ENCODE results near the gene ACVRL1. TPM values are rescaled to one million over a fixed set of nuclear protein-coding genes. Genes with fewer than 3 reads are reported as not detected.

Gene ACVRL1
- total and polyA plus RNA-seq, 3 experiments from 2014 or later: 0.07 TPM; not detected in 2

GRCh38 chr12:51889216-51890132 is 17.8 kb upstream of the ACVRL1 start:
- Mint-ChIP-seq H3K36me3 (no peaks in the 10 kb centered on the region), H3K4me1 (peaks cover 7 to 15% (median 9%) of the 10 kb centered on the region in 3 donors), H3K27ac (peak overlapping the region in 1 of 8 donors; percentile 54), H3K4me3 (no peak overlapping the region), H3K27me3 (peaks cover 4 to 7% of the 10 kb centered on the region in 2 donors), H3K9me3 (no peaks in the 10 kb centered on the region)
- POLR2A ChIA-PET: no interaction called here
- CTCF ChIA-PET: interaction anchor here (1.3 kb wide), 1 partner anchor 81 kb away, joined by 3 read pairs; no protein-coding TSS in a partner anchor
- DNase-seq: no peak
- Histone ChIP-seq H3K4me1 (ENCODE audit: insufficient read depth, low read length) (peaks cover 15% of the 10 kb centered on the region), H3K27ac (ENCODE audit: low read depth, low read length) (no peak overlapping the region), H3K9me3 (ENCODE audit: low read length) (no peaks in the 10 kb centered on the region), H3K36me3 (ENCODE audit: insufficient read depth, low read length) (no peaks in the 10 kb centered on the region), H3K4me3 (ENCODE audit: low read length) (no peak overlapping the region), H3K27me3 (ENCODE audit: insufficient read depth, low read length, poor library complexity, severe bottlenecking) (no peaks in the 10 kb centered on the region)

GRCh38 chr12:51890133-51890464 is 17.2 kb upstream of the ACVRL1 start:
- Mint-ChIP-seq H3K4me3 (no peak overlapping the region), H3K9me3 (no peaks in the 10 kb centered on the region), H3K36me3 (no peaks in the 10 kb centered on the region), H3K27ac (no peak overlapping the region), H3K27me3 (peaks cover 6 to 7% of the 10 kb centered on the region in 2 donors), H3K4me1 (peaks cover 7 to 14% (median 9%) of the 10 kb centered on the region in 3 donors)
- POLR2A ChIA-PET: no interaction called here
- Histone ChIP-seq H3K4me3 (ENCODE audit: low read length) (no peak overlapping the region), H3K4me1 (ENCODE audit: insufficient read depth, low read length) (peaks cover 15% of the 10 kb centered on the region), H3K36me3 (ENCODE audit: insufficient read depth, low read length) (no peaks in the 10 kb centered on the region), H3K9me3 (ENCODE audit: low read length) (no peaks in the 10 kb centered on the region), H3K27me3 (ENCODE audit: insufficient read depth, low read length, poor library complexity, severe bottlenecking) (no peaks in the 10 kb centered on the region), H3K27ac (ENCODE audit: low read depth, low read length) (no peak overlapping the region)
- CTCF ChIA-PET: interaction anchor here (1.3 kb wide), 1 partner anchor 81 kb away, joined by 3 read pairs; no protein-coding TSS in a partner anchor
- DNase-seq: no peak

DNA sequence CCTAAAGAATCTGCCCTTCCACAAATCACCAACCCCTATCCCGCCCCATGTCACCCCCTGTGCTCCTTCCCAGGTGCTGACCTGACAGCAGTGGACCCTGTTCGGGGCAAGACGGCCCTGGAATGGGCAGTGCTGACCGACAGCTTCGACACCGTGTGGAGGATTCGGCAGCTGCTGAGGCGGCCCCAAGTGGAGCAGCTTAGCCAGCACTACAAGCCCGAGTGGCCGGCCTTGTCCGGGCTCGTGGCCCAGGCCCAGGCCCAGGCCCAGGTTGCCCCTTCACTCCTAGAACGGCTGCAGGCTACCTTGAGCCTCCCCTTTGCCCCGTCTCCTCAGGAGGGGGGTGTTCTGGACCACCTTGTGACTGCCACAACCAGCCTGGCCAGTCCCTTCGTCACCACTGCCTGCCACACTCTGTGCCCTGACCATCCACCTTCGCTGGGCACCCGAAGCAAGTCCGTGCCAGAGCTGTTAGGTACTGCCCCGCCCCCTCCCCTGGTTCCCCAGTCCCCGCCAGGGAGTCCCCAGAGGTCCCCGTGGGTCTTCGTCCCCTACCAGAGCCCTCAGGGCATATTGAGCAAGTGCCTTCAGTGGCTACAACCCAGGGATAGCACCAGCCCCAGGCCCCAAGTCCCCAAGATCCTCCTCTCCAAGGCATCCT is 16.7 kb upstream of the ACVRL1 start:
- no peaks in the 10 kb centered on the region for H3K27me3 ChIP-seq (ENCODE audit: insufficient read depth, low read length, poor library complexity, severe bottlenecking)
- no peak for DNase-seq
- Mint-ChIP-seq H3K27me3 (peaks cover 7 to 9% of the 10 kb centered on the region in 2 donors), H3K27ac (peak overlapping the region in 1 of 8 donors; percentile 14), H3K36me3 (no peaks in the 10 kb centered on the region), H3K4me1 (peaks cover 7 to 11% (median 7%) of the 10 kb centered on the region in 3 donors), H3K4me3 (no peak overlapping the region), H3K9me3 (no peaks in the 10 kb centered on the region)
- no peak overlapping the region for H3K27ac ChIP-seq (ENCODE audit: low read depth, low read length)
- H3K4me3 ChIP-seq (ENCODE audit: low read length): no peak overlapping the region
- H3K36me3 ChIP-seq (ENCODE audit: insufficient read depth, low read length): no peaks in the 10 kb centered on the region
- ChIA-PET CTCF (no interaction called here), POLR2A (no interaction called here)
- H3K4me1 ChIP-seq (ENCODE audit: insufficient read depth, low read length): peaks cover 10% of the 10 kb centered on the region
- no peaks in the 10 kb centered on the region for H3K9me3 ChIP-seq (ENCODE audit: low read length)

DNA sequence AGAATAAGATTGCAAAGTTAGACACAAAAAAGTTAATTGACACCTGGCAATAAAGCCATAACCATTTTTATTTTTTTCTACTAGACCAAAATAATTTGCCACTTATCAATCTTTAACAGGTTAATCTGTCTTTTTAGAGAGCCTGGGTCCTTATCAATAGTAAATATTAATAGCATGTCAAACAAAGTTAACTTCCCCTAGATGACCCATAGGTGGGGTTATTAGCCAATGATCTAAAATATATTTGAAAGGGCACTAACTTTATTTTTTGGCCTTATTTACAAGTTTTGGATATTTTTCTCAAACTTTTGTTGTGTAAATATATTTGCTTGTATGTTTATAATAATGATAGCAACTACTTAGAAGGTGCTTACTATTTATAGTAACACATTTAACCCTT is 15.5 kb upstream of the ACVRL1 start:
- Histone ChIP-seq H3K36me3 (ENCODE audit: insufficient read depth, low read length) (no peaks in the 10 kb centered on the region), H3K27ac (ENCODE audit: low read depth, low read length) (no peak overlapping the region), H3K4me1 (ENCODE audit: insufficient read depth, low read length) (no peaks in the 10 kb centered on the region), H3K4me3 (ENCODE audit: low read length) (no peak overlapping the region), H3K27me3 (ENCODE audit: insufficient read depth, low read length, poor library complexity, severe bottlenecking) (no peaks in the 10 kb centered on the region), H3K9me3 (ENCODE audit: low read length) (no peaks in the 10 kb centered on the region)
- Mint-ChIP-seq H3K27me3 (peaks cover 12 to 19% of the 10 kb centered on the region in 2 donors), H3K27ac (no peak overlapping the region), H3K9me3 (no peaks in the 10 kb centered on the region), H3K4me1 (peaks cover 0 to 1% (median under 1%) of the 10 kb centered on the region in 3 donors), H3K36me3 (no peaks in the 10 kb centered on the region), H3K4me3 (no peak overlapping the region)
- ChIA-PET POLR2A (no interaction called here), CTCF (interaction anchor here (1.0 kb wide), 1 partner anchor 131 kb away, joined by 3 read pairs; no protein-coding TSS in a partner anchor)
- no peak for DNase-seq

- H3K27me3 ChIP-seq (ENCODE audit: insufficient read depth, low read length, poor library complexity, severe bottlenecking): no peaks in the 10 kb centered on the region
- POLR2A ChIA-PET: no interaction called here
- no peaks in the 10 kb centered on the region for H3K4me1 Mint-ChIP-seq
Observed at GRCh38 chr12:51893786-51894185, 13.5 kb upstream of the ACVRL1 start.

DNA sequence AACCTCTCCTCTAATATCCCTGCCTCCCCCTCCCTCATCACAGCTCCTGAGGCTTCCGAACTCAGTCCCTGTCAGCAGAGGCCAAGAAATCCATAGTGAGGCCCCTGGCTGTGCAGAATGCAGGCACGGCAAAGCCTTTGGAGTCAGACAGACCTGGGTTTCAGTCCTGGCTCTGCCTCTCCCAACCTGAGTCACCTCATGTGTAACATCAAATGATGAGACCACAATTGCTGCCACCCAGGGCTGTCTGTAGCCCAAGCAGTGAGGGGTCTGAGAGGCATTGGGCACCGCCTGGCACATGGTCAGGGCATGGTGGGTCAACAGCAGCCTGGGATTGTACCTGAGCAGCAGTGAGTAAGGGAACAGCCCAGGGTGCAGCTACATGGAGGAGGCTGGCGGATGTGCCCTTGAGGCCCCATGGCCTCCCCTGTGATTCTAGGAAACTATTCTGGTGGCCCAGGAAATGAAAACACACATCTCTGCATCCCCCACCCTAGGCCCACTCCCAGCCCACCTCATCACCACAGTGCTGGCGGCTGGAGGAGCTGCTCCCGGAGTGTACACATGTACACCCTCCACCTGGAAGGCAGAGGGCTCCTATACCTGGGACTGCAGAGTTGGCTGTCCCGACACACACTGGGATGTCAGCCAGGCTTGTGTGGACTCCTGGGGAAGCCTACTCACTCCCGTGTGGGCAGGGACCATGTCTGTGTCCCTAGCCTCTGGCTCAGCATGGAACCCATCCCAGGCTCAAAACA is 11.7 kb upstream of the ACVRL1 start:
- H3K4me1 Mint-ChIP-seq: no peaks in the 10 kb centered on the region
- no peaks in the 10 kb centered on the region for H3K27me3 ChIP-seq (ENCODE audit: insufficient read depth, low read length, poor library complexity, severe bottlenecking)
- H3K36me3 ChIP-seq (ENCODE audit: insufficient read depth, low read length): no peaks in the 10 kb centered on the region
- no peaks in the 10 kb centered on the region for H3K9me3 ChIP-seq (ENCODE audit: low read length)
- H3K4me3 Mint-ChIP-seq: no peak overlapping the region
- H3K4me1 ChIP-seq (ENCODE audit: insufficient read depth, low read length): no peaks in the 10 kb centered on the region
- H3K27me3 Mint-ChIP-seq: peaks cover 11 to 24% of the 10 kb centered on the region in 2 donors
- ChIA-PET POLR2A (no interaction called here), CTCF (no interaction called here)
- no peak overlapping the region for H3K4me3 ChIP-seq (ENCODE audit: low read length)
- no peaks in the 10 kb centered on the region for H3K9me3 Mint-ChIP-seq
- H3K27ac ChIP-seq (ENCODE audit: low read depth, low read length): no peak overlapping the region
- no peak overlapping the region for H3K27ac Mint-ChIP-seq
- H3K36me3 Mint-ChIP-seq: peaks cover 0 to 3% (median 2%) of the 10 kb centered on the region in 3 donors
- DNase-seq: no peak

More at GRCh38 chr12:51893786-51894185, 13.5 kb upstream of the ACVRL1 start:
- CTCF ChIA-PET: no interaction called here
- Mint-ChIP-seq H3K27ac (no peak overlapping the region), H3K36me3 (peaks cover 0 to 3% (median 2%) of the 10 kb centered on the region in 3 donors), H3K4me3 (no peak overlapping the region), H3K27me3 (peaks cover 14 to 24% of the 10 kb centered on the region in 2 donors), H3K9me3 (no peaks in the 10 kb centered on the region)
- H3K27ac ChIP-seq (ENCODE audit: low read depth, low read length): no peak overlapping the region
- H3K4me3 ChIP-seq (ENCODE audit: low read length): no peak overlapping the region
- H3K36me3 ChIP-seq (ENCODE audit: insufficient read depth, low read length): no peaks in the 10 kb centered on the region
- no peaks in the 10 kb centered on the region for H3K9me3 ChIP-seq (ENCODE audit: low read length)
- DNase-seq: no peak
- H3K4me1 ChIP-seq (ENCODE audit: insufficient read depth, low read length): no peaks in the 10 kb centered on the region

DNA sequence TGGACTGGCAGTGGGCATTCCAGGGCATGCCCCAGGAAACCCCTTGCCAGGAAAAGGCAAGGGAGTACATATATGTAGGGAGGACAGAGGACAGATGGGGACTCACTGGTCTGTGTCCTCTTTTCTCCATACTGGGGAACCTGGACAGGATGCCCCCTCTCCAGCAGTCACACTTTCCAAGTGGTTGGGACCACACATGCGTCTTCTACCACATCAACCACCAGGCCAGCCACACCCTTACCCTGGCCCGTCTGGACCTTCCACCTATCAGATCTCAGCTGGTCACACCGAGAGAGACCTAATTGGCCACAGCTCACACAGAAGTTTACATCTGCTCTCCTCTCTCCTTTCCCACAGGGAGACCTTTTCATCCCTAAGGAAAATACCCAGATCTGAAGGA is 11.1 kb upstream of the ACVRL1 start:
- CTCF ChIA-PET: no interaction called here
- Mint-ChIP-seq H3K27ac (no peak overlapping the region), H3K27me3 (peaks cover 11 to 24% of the 10 kb centered on the region in 2 donors)

More for the DNA sequence above, 11.1 kb upstream of the ACVRL1 start:
- H3K36me3 ChIP-seq (ENCODE audit: insufficient read depth, low read length): no peaks in the 10 kb centered on the region
- no peak overlapping the region for H3K4me3 ChIP-seq (ENCODE audit: low read length)
- Mint-ChIP-seq H3K4me3 (no peak overlapping the region), H3K4me1 (no peaks in the 10 kb centered on the region), H3K9me3 (no peaks in the 10 kb centered on the region), H3K36me3 (peaks cover 0 to 3% (median 2%) of the 10 kb centered on the region in 3 donors)
- no peaks in the 10 kb centered on the region for H3K27me3 ChIP-seq (ENCODE audit: insufficient read depth, low read length, poor library complexity, severe bottlenecking)
- H3K9me3 ChIP-seq (ENCODE audit: low read length): no peaks in the 10 kb centered on the region
- no peaks in the 10 kb centered on the region for H3K4me1 ChIP-seq (ENCODE audit: insufficient read depth, low read length)
- POLR2A ChIA-PET: no interaction called here
- no peak for DNase-seq
- H3K27ac ChIP-seq (ENCODE audit: low read depth, low read length): no peak overlapping the region

Measured in CD8-positive, alpha-beta memory T cell (primary cell).